ENCODE data around the gene CA7.

The CA7 gene

DNA sequence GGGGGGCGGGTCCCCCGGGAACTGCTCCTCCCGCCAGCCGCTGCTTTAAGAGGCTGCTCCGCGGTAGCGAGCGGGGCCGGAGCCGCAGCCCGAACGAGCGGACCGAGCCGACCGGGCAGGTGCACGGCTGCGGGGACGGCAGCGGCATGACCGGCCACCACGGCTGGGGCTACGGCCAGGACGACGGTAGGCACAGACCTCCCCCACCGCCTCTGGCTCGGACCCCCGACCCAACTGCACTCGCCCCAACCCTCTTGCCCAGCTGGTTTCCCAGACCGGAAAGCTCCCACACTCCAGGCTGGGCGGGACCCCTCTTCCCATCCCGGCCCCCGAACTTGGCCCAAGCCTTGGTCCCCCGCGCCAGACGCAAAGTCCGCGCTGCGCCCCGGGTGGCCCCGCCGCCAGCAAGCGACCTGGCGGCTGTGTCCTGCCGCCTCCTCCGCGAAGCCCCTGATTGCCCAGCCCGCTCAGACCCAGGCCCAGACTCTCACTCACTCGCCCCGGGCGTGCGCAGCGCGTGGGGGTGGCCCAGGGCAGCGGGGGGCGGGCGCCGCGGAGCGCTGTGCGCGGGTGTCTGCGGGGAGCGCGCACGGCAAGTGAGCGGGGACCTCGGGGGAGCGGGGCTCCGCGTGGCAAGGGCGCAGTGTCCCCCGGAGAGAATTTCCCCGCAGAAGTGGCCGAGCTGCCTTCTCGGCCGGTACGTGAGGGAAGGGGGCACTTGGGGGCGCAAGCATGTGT, at the start of gene CA7:
CA7 (plus strand) TSS at position 73 of the 738 bp plus-strand sequence; CDS start at position 147, 74 bp downstream.
- no peak for DNase-seq

- peak; percentile 40 for DNase-seq
These were observed 46.1 kb upstream of the CA7 start for GRCh38 chr16:66798161-66798560.

DNA sequence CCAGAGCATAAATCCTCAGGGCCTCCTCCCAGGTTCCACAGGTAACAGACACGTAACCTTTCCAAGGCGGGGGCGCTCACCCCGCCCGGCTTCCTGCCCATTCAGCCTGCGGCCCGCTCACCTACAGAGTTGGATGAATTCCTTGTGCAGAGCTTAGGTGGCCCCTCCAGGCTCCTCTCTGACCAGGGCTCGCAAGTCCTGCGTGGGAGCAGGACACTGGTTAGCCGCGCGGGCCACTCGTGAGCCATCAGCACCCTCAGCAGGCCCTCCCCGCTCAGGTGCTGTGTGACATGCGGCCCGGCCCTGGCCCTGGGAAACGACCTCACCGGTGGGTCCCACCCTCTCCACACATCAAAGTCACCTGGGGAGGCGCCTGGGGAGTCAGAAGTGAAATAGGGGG, 43.4 kb upstream of the CA7 start:
- no peak for DNase-seq

DNA sequence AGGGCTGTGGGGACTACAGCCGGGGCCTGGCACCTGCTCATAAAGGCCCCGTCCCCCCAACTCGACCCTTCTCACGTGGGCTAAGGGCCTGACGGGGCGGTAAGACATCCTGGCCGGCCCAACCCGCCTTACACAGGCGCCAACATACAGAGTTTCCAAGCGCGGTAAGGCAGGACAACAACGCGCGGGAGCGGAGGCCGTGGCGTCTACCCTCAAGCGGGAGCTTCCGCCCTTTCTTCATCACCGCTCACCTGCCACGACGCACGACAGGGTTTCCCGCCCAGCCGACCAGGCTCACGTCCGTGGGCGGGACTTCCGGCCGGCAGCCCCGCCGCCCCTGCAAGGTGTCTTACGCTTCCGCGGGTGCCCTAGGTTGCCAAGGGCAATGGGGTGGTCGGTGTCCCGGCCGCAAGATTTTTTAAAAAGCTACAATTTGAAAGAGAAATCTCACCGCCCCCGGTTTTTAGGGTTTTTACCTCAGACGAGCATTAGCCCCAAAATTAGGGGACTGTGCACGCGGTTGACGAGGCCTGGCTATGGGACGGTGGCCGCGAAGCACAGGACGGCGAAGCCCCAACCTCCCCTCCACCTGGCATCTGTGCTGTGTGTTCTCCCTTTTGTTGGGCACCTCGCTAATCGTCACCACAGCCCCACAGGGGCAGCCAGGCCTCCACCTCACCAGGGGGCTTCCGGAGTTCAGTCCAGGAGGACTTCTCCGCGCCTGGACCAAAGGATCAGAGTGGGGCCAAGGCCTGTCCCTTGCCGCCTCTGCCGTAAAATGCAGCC, 42.7 kb upstream of the CA7 start, which contains the start of gene TERB1:
TERB1 (minus strand) TSS at position 265 of the 786 bp plus-strand sequence. CDS start 4,786 bp downstream, outside the sequence.
- DNase-seq = no peak

GRCh38 chr16:66802159-66802558, 42.1 kb upstream of the CA7 start:
- DNase-seq = no peak

DNA sequence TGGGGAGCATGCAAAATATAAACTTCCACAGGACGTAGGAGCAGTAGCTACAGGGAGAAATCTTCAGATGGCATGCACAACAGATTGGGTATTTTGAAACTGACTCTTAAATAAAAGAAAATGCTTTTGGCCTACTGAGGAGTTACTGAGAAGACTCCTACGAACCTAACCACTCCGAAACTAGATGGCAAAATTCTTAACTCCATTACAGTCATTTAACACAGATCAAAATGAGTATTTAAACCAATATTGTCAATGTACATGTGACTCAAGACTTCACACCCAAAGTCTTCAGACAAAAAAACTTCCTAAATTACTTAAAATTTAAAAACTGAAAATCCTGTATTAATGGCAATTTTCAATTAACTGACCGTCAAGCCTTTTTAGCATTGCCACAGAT, 34.4 kb upstream of the CA7 start:
- DNase-seq = no peak

DNA sequence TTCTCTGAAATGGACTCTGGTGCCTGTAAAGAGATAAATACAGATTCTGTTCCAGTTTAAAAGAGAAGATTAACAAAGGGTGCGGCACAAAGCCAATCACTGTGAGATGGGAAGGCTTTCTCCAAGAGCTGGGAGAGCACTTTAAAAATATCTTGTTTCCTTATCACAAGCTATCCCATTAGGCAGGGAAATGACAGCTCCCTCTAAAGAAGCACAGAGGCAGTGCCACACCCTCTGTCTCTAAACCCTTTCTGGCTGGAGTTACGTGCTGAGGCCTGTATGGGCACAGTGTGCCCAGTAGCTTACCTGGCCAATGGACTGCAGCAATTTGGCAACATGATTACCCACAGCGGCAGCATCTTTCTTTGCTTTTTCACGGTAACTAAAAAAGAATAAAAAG, 33.8 kb upstream of the CA7 start:
- no peak for DNase-seq

GRCh38 chr16:66811043-66811442, 33.2 kb upstream of the CA7 start:
- DNase-seq = no peak

GRCh38 chr16:66814734-66815133, 29.5 kb upstream of the CA7 start:
- no peak for DNase-seq

GRCh38 chr16:66824006-66824405, 20.2 kb upstream of the CA7 start:
- DNase-seq = no peak

DNA sequence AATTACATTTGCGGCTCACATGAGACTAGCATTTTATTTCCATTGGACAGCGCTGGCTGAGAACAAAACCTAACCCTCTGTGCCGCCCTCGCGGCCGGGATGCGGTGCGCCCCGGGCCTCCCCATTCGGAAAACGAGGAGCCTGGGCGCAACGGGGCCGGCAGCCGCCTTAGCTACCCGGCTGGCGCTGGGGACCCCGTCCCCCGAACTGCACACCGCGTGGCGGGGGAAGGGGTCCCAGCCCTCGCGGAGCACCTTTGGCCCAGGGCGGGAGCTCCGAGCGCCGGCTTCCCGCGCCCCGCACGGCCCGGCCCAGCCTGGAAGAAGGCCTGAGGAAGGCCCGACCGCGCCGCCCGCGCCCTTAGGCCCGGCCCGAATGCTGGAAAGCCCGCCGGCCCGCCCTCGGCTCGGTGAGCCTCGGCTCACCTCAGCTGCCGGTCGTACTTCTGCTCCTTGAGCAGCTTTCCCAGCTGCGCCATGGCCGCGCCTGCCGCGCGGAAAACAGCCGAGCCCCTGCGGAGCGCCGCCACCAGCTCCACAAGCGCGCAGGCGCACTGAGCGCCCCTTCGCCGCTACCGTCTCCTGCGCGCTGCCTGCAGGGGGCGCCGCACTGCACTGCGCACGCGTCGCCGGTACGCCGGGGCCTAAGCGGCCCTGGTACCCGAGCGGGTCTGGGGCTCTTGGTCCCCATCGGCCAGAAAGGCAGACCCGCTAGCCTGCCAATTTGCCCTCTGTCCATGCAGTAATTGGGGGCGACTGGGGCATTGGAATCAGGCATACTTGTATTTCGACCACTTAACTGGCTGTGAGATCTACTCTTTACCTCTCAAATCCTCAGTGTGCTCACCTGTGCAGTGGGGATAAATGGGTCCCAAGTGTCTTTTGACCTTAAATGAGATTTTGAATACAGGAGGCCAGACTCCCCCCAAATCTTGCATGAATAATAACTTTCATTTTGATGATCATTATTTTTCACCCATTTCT, 13.5 kb upstream of the CA7 start, which contains the start of gene NAE1:
NAE1 (minus strand) TSS at position 555 of the 983 bp plus-strand sequence; CDS start at position 478, 77 bp downstream.
- peak; percentile 86 for DNase-seq

GRCh38 chr16:66832190-66832589, 12.0 kb upstream of the CA7 start:
- DNase-seq = no peak

- DNase-seq = peak; percentile 48
These were observed 11.4 kb upstream of the CA7 start for GRCh38 chr16:66832661-66833305.

GRCh38 chr16:66834746-66835145, 9.5 kb upstream of the CA7 start:
- no peak for DNase-seq

DNA sequence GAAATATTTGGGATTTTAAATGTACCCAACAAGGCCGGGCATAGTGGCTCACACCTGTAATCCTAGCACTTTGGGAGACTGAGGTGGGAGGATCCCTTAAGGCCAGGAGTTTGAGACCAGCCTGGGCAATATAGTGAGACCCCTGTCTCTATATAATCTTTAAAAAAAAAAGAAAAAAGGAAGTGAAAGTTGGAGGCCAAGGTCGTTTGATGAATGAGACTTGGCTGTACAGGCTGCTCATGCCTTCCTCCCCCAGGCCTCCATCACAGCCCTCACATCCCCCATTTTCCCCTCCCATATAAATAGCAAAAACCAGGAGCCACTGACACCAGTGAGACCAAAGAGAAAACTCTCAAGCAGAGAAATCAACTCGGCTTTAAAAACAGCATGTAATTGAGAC, 3.3 kb upstream of the CA7 start:
- DNase-seq = no peak

DNA sequence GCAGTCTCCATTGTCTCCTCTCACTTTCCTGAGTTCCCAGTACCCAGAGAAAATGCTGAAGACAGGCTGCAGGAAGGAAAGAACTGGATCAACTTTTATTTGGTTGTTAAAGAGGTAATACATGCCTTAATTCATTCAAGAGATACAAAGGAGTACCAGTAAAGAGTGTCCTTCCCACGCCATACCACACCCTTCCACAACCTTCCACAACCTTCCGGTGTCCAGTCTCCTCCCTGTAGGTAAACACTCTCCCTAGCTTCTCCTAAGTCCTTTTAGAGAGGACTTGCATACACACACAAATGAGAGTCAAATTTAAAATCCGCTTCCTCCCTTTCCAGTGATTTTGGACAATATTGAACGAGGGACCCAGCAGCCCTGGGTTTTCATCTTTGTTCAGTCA, 2.8 kb upstream of the CA7 start:
- DNase-seq = no peak

GRCh38 chr16:66842765-66843164, 1.4 kb upstream of the CA7 start:
- DNase-seq = peak; percentile 24

DNA sequence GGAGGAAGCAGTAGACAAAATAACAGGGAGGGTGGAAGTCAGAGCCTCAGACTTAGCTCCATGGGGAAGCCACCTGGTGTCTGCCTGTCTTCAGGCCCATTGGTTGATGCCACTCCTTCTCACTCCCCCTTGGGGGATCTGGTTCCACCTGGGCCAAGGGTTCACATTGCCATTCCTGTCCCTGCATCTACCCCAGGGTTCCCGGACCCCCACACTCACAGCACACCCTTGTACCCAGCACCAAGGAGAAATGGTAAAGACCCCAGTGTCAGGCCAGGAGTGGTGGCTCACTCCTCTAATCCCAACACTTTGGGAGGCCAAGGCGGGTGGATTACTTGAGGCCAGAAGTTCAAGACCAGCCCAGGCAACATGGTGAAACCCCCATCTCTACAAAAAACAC, 1.0 kb upstream of the CA7 start:
- no peak for DNase-seq

GRCh38 chr16:66844009-66844341, 239 bp upstream of the CA7 start:
- DNase-seq = no peak

DNA sequence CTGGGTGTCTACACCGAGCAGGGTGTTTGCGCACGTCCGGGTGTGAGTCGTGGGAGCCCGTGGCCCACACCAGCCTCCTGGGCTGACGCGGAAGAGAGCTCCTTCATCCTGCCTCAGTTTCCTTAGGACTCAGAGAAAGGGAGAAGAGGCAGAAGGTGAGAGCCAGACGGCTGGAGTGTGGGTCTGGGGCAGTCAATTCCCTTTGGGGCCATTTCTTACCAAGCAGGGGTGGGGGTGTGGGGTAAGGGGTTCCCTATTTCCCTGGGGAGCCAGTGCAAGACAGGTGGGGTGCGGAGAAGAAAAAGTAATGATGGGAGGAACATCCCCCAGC, 831 bp downstream of the CA7 start:
- no peak for DNase-seq

DNA sequence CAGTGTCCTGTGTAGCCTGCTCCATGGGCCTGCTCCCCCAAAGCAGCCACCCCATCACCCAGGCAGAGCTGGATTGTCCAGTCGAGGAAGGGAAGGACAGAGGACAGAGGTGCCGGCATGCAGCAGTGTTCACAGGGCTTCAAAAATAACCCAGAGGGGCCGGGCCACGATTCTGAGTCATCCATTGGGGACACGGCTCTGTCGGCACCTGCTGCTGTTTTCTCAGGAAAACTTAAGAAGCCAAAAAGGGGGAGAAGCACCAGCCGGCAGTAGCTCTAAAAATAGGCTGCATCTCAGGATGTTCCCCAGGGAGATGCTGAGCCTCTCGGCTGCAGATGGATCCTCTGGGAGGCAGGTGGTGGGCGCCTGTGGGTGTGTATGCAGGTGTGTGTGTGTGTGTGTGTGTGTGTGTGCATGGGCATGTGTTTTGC, 1.6 kb downstream of the CA7 start:
- DNase-seq = no peak

GRCh38 chr16:66846266-66846665, 2.1 kb downstream of the CA7 start:
- no peak for DNase-seq

GRCh38 chr16:66846831-66847230, 2.6 kb downstream of the CA7 start:
- DNase-seq = no peak

Data from EL (cell line).